GM18951 (cell line): ENCODE data around the gene LEKR1.

Experiments used
- POLR2A ChIP-seq: IDR thresholded peaks from 4 replicates; pipeline ENCODE4 v1.6.1; 2011; ENCODE audit warnings: mild to moderate bottlenecking; ENCODE audit not compliant: insufficient read length, insufficient read depth; ENCODE audit errors: extremely low read depth
- in situ Hi-C: fragments of 300-500 bp; cut with MboI; formaldehyde crosslinking; loops from one replicate; pipeline ENCODE4 v1.12.0; 2022; ENCODE audit warnings: low sequenced_read_pairs, mixed read lengths, inconsistent platforms; ENCODE audit not compliant: unreplicated experiment

The LEKR1 gene

DNA sequence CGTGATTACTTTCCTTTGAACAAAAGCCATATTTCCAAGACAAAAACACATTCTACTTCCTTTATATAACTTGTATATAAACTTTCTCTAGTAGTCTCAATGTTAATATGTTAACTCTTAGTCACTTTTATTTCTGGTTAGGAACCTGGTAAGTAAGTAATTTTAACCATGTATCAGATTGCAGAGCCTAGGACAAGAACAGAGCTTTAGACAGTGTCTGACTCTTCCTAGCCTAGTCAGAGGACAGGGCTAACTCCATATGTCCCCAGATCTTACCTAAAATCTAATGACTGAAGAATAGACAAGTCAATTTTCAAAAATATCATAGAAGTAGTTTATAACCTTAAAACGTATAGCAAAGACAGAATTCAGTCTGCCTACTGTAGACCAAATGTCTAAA is 8.3 kb downstream of the LEKR1 start:
- in situ Hi-C loops = no loop called here
- no peak for TF ChIP-seq POLR2A

DNA sequence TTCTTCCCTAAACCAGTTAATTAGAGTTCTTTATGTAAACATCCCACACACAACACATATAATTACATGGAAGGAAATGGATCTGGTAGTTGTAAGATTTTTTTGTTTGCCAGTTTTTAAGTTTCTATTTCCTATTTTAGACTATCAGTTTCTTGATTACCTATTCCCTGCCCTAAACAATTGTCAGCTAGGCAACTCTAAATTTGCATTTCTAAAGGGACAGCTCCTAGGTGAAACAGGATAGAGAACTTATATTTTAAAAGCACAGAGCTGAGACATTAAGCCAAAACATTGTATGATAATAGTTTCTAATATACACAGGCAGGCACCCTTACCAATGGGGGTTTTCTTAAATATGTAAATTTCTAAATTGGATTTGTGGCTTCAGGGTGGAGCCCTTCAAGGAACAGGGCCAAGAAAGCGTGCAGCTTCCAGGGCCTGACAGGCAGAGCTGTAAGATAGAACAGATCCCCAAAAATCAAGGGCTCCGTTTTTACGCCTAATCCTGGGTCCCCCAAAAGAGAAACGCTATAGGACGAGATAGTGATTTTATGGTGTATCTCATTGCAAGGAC is 8.9 kb downstream of the LEKR1 start:
- in situ Hi-C loops = no loop called here
- no peak for TF ChIP-seq POLR2A

DNA sequence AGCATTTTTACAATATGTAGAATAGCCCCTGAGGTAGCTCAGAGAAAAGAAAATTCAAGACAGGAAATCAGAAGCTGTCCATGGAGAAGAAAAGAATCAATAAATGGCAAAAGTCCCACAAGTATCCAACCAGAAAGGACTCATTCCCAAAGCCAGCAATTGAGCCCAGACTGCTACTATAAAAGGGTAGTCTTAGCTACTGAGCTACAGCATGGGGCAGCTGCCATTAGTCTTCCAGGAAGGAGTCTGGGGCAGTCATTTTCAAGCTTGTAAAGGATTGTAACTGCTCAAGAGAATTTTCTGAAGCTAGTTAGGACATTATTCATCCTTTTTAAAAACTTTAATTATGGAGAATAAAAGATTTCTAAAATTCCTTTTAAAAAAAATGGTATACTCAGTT is 10.5 kb downstream of the LEKR1 start:
- in situ Hi-C loops = no loop called here

DNA sequence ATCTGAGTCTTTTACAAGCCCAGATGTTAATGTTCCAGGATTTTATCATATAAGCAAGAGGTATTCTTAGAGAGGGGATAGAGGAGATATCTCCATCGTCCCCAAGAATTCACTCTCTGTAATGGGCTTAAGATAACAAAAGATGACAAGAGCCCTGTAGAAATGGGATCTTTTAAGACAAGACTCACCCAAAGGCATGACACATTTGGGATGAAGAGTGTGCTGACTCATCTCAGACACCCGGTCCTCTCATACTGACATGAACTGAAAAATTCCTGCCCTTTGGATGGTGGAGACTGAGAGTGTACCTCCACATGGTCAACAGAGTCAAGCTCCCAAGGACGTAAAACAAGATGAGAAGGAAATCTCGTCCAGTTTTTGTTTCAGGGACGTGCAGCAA is 11.0 kb downstream of the LEKR1 start:
- in situ Hi-C loops = no loop called here
- TF ChIP-seq POLR2A = no peak

More for the DNA sequence above, 10.5 kb downstream of the LEKR1 start:
- no peak for TF ChIP-seq POLR2A

DNA sequence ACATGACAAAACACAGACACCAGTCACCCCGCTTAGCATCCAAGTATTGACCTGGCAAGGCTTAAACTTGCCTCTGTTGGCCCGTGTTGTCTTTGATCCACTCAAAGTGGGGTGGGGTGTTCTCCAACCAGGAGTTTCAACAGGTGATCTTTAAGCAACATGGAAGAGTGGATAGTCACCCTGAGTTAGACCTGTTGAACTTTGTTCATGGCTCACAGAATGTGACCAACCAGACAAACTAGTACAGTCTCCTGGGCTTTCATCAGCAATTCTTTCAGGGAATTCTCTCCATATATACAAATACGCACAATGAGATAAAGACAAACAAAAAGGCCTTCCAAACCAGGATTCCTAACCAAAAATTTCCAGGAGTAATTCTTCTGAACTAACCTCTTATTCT is 11.9 kb downstream of the LEKR1 start:
- in situ Hi-C loops = no loop called here
- no peak for TF ChIP-seq POLR2A

DNA sequence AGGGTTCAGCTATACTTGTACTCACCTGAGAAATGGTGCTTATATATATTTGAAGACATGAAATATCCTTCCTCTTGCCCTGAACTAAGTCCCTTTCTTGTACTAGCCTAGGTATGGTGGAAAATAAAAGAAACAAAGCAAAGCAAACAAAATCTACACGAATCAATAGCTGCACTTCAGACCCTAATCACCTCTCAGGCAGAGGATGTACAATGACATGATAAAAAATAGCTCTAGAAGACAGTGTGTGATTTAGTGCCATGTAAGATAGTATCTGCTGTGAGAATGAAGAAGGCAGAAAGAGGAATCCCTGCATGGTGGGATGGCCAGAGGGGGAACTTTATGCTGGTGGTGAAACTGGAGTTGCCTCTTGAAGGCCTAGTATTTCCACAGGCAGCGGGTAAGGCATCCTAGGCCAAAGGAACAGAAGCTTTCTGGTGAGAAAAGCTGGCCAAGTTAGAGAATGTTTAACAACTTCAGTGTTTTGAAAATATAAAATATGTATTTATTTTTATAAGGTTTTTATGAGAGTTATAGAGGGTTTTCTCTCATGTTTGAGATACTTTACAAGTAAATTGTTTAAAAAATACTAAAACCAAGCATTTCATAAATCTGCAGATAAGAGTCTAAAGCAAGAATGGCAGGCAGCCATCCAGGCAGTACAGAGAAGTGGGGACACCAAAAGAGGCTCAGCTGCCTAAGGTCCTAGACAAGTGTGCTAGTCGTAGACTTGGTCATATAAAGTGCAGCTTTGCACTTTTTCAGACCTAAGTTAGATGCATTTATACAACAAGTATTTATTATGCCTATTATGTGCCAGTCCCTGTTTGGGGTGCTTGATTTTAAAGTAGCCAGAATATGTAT is 14.9 kb downstream of the LEKR1 start:
- TF ChIP-seq POLR2A = no peak
- in situ Hi-C loops = no loop called here

DNA sequence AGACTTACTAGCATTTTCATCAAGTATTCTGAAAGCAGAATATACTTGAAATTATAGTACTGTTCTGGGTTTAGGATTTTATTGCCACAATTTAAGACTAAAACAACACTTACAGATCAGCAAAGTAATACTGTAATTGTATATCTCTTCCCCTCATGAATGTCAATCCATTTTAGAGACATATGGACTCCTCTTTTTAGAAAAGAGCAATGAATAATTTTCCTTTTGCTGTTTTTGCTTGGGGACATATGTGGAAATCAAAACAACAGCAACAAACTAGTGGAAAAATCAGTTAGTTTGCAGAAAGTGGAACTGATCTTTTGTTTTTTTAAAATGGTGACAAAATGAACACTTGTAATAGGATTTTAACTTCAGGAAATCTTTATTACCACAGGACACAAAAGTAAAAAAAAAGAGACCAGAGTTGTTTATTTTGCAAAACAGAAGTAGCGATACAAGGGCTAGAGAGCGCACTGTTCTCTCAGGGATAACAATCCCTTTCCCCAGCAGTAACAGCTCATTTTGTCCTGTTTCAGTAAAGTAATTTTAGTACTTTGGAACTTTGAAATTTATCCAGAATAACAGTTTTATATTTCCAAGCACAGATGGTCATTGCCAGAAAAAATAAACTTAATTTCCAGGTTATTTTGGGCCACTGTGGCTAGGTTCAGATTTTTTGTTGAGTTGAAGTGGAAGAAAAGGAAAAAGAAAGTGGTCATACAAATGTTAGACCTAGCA is 17.1 kb downstream of the LEKR1 start:
- in situ Hi-C loops = no loop called here
- no peak for TF ChIP-seq POLR2A

DNA sequence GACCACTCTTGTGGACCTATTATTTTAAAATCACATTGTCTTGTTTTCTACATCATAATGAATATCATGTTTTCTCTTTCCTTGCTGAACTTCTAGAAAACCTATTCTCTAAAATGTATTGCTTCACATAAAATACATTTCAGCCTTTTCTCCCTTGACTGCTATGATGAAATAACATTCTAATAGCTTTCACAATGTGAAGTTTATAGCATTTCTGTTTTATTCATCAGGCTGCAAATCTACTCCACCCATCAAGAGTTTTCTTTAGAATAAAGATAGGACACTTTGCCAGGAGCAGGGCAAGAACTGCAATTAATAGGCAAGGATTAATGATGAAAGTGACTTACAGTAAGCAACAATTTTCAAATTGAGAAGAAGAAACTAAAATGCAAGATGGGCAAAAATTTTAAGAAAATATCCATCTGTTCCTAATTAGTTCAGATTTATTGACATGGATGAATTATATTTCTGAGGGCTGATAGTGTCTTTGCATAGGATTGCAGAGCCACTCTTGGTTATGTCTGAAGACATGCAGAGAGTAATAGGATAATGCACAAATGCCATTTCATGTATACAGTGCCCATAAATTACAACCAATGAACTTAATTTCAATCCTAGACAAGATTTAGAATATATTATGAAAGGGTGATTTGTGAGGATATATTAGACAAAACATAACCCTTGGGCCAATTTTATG is 21.7 kb downstream of the LEKR1 start:
- TF ChIP-seq POLR2A = no peak
- in situ Hi-C loops = no loop called here

DNA sequence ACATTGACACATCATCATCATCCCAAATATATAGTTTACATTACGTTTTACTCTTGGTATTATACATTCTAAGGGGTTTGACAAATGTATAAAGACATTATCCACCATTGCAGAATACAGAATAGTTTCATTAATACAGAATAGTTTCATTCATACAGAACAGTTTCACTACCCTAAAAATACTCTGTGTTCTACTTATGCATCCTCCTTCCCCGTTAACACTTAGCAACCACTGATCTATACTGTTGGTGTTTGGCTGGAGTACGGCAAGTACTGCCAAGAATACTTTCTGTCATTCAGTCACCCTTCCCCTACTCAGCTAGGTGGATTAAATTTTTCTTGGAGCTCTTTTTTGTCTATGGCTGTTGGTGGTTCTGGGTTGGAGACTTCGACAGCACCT is 33.4 kb downstream of the LEKR1 start:
- in situ Hi-C loops = no loop called here
- TF ChIP-seq POLR2A = no peak

DNA sequence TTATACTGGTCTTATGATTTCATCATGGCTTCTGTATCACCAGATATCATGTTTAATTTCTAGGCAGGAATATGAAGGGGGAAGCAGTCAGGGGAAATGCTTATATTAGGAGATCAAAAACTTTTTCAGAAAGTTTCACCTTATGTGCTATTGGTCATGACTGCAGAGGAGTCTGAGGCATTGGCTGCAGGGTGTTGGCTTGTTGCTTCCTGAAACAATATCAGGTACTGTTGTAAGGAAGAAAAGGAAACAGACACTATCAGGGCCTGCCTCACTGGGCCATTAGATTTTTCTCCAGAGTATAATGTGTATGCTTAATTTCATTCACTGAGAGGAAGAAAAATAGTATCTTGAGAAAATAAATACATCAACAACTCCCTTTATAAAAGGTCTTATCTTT is 34.7 kb downstream of the LEKR1 start:
- in situ Hi-C loops = no loop called here
- no peak for TF ChIP-seq POLR2A

DNA sequence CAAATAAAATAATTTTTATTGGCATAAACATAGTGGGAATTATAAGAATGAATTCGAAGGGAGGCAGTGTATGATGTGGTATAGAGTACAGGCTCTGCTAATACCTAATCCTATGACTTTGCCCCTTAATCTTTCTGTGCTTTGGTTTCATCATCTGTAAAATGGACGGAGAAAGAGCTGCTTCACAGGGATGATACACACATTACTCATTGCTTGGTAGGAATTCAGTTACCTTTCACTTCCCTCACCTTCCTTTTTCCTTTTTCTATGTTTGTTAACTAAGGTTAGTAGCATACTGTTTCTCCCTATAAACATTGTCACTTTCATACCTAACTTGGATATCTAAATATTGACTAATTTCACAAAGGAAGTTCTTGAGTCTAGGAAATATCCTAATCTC is 36.2 kb downstream of the LEKR1 start:
- in situ Hi-C loops = no loop called here
- TF ChIP-seq POLR2A = no peak

DNA sequence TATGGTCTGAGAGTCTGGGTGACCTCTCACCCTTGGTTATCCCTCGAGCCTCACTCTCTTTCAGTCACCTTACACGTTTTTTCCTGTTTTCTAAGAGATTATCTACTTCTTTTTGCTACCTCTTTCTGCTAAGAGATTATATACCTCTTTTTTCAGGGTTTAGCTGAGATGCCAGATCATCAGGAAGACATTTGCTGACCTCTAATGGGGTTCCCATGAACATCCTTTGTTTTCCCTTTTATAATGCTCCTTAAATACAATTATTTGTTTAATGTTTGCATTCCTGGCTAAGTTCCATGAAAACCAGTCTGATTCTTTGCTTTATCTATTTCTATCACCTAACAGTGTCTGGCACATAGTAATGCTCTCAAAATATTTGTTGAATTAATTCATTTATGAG is 39.6 kb downstream of the LEKR1 start:
- in situ Hi-C loops = no loop called here
- no peak for TF ChIP-seq POLR2A

DNA sequence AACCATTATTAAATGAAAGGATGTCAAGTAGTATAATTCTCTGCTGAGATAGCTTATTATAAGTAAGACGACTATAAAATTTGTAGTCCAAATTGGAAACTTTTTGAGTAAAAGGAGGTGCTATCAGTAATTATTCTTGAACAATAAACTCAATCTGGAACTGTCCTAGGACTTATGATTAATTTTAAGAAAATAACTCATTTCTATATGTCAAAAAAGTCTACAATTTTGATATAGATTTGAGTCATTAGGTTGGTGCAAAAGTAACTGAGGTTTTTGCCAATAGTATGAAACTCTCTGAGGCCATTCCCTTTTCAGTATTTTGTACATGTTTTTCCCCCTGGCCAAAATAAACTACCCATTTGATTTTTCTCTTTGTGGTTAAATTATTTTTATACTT is 41.0 kb downstream of the LEKR1 start:
- in situ Hi-C loops = no loop called here
- no peak for TF ChIP-seq POLR2A
